Keratinocyte (primary cell): ENCODE measurements around the gene CSNK1D. TPM values are rescaled to one million over a fixed set of nuclear protein-coding genes. Genes with fewer than 3 reads are reported as not detected.

Experiments
- DNase-seq: peaks from one replicate; pipeline ENCODE4 v3.0.0-alpha.2; 2011; ENCODE audit warnings: low read depth, missing footprints, low spot score
- FAIRE-seq: peaks from 2 replicates; lab custom pipeline; 2011; peaks lifted over from hg19 to GRCh38; lab: Jason Lieb, UNC
- H2AFZ ChIP-seq: 2 replicates; pipeline ENCODE4 v1.6.0; 2012; ENCODE audit warnings: low read length, control low read depth, inconsistent platforms; ENCODE audit not compliant: control insufficient read depth
- H3K27ac ChIP-seq: 2 replicates; pipeline ENCODE4 v1.5.1; 2011; ENCODE audit warnings: low read length; ENCODE audit not compliant: control insufficient read depth, insufficient read depth
- H3K27me3 ChIP-seq: 3 replicates; pipeline ENCODE4 v1.6.0; 2011; ENCODE audit warnings: low read length; ENCODE audit not compliant: control insufficient read depth, insufficient read depth; ENCODE audit errors: extremely low read depth
- H3K36me3 ChIP-seq, 2 experiments: 2 replicates in 1 of 2; 3 replicates in 1 of 2; pipeline ENCODE4 v1.5.1; 2011; ENCODE audit warnings: low read length in 2 of 2, mild to moderate bottlenecking in 1 of 2; ENCODE audit not compliant: control insufficient read depth in 2 of 2, insufficient read depth in 2 of 2; ENCODE audit errors: extremely low read depth in 1 of 2
- H3K4me1 ChIP-seq: 3 replicates; pipeline ENCODE4 v1.5.1; 2011; ENCODE audit warnings: low read length; ENCODE audit not compliant: control insufficient read depth, insufficient read depth; ENCODE audit errors: extremely low read depth
- H3K4me2 ChIP-seq: 3 replicates; pipeline ENCODE4 v1.6.0; 2011; ENCODE audit warnings: low read depth, low read length; ENCODE audit not compliant: control insufficient read depth, insufficient read depth; ENCODE audit errors: extremely low read depth
- H3K4me3 ChIP-seq, 3 experiments: fragments of 200-600 bp in 1 of 3; sonication (generic) in 1 of 3; 2 replicates in 2 of 3; 3 replicates in 1 of 3; pipeline ENCODE4 v1.5.1; 2011 to 2016; ENCODE audit warnings: low read length in 3 of 3, mild to moderate bottlenecking in 3 of 3, control low read depth in 2 of 3, inconsistent platforms in 1 of 3, low read depth in 1 of 3, mixed read lengths in 1 of 3, mixed run types in 1 of 3, moderate library complexity in 1 of 3; ENCODE audit not compliant: control insufficient read depth in 2 of 3, insufficient read depth in 2 of 3; ENCODE audit errors: extremely low read depth in 1 of 3
- H3K79me2 ChIP-seq: 2 replicates; pipeline ENCODE4 v1.6.0; 2012; ENCODE audit warnings: low read length; ENCODE audit not compliant: control insufficient read depth, insufficient read depth
- H3K9ac ChIP-seq: 3 replicates; pipeline ENCODE4 v1.6.0; 2011; ENCODE audit warnings: low read length; ENCODE audit not compliant: control insufficient read depth, insufficient read depth; ENCODE audit errors: extremely low read depth
- H3K9me1 ChIP-seq: 3 replicates; pipeline ENCODE4 v1.6.0; 2011; ENCODE audit warnings: low read length; ENCODE audit not compliant: control insufficient read depth, insufficient read depth; ENCODE audit errors: extremely low read depth
- H3K9me3 ChIP-seq: 2 replicates; pipeline ENCODE4 v1.5.1; 2012; ENCODE audit warnings: low read depth, low read length; ENCODE audit not compliant: control insufficient read depth
- H4K20me1 ChIP-seq: 3 replicates; pipeline ENCODE4 v1.6.0; 2011; ENCODE audit warnings: low read length; ENCODE audit not compliant: control insufficient read depth, insufficient read depth; ENCODE audit errors: extremely low read depth
- EZH2 ChIP-seq: IDR thresholded peaks from one replicate; pipeline ENCODE4 v1.6.1; 2012; ENCODE audit warnings: inconsistent platforms, mild to moderate bottlenecking, low read length, moderate library complexity
- dilution Hi-C: fragments of 300-500 bp; cut with MboI; formaldehyde crosslinking; loops from one replicate; pipeline ENCODE4 v1.7.0; 2020; ENCODE audit warnings: low sequenced_read_pairs; ENCODE audit not compliant: extremely low pct_ligation_motif_present
- polyA plus RNA-seq, 5 experiments: library from polyadenylated mRNA; depleted of rRNA in 3 of 5; stranded (reverse) in 3 of 5; stranded (forward) in 1 of 5; unstranded in 1 of 5; fragments of >200 nt; gene quantifications; 1 replicate in 1 of 5; 2 replicates in 3 of 5; 3 replicates in 1 of 5; pipeline versions ENCODE4 v1.2.1 to v1.2.3, GENCODE V29; 2011 to 2012; ENCODE audit warnings: missing spikeins in 2 of 5, low read depth in 1 of 5, low replicate concordance in 1 of 5
- TF ChIP-seq, protein P1 (sequence below), 3 experiments: IDR thresholded peaks in 1 of 3; conservative IDR thresholded peaks in 1 of 3; optimal IDR thresholded peaks in 1 of 3; 2 replicates in 2 of 3; 3 replicates in 1 of 3; pipeline versions ENCODE3 to v1.5.1; 2011; ENCODE audit warnings: low read length in 3 of 3, mild to moderate bottlenecking in 3 of 3, moderate library complexity in 2 of 3, control low read depth in 1 of 3, inconsistent platforms in 1 of 3; ENCODE audit not compliant: insufficient read depth in 2 of 3; ENCODE audit errors: extremely low read depth in 1 of 3

Gene CSNK1D
- polyA plus RNA-seq, 1 donor (not counting 4 experiments of a cell fraction or from before 2014, with no cell fraction given): 86.0 TPM

DNA sequence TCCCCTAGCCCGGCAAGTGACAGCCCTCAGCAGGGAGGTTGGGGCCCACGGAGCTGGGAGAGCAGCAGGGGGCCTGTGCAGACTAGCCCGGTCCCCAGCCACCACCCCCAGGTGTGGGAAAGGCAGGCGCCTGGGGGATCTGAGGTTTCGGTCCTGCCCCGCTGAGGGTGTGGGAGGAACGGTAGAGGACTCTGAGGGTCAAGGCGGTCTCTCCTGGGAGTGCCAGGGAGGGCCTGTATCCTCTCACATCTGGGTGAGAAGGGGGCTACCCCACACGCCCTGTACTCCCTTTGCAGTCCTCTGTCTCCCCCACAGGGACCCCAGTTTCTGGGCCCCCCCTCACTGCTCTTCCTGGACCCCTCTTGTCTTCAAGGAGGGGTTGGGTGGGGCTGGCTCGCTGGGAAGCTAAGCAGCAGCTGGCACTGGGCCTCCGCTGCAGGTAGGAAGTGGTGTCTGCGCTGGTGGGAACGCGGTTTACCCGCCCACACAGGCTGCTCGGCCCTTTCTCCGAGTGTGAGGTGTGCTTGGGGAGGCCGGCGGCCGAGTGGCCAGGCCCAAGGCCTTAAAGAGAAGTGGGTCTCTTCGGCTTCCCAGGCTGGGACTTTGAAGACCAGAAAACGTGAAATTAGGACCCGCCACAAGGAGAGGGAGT lies 28.5 kb upstream of the CSNK1D start:
- Histone ChIP-seq H3K4me3 (peak overlapping the region in 1 of 3 experiments; percentile 13), H3K27ac (peak overlapping the region; percentile 31), H3K27me3 (no peaks in the 10 kb centered on the region), H4K20me1 (no peaks in the 10 kb centered on the region), H2AFZ (peak overlapping the region; percentile 10), H3K4me1 (peaks cover 41% of the 10 kb centered on the region), H3K9ac (peak overlapping the region; percentile 47), H3K79me2 (no peaks in the 10 kb centered on the region), H3K36me3 (no peaks in the 10 kb centered on the region), H3K9me1 (no peaks in the 10 kb centered on the region), H3K4me2 (peak overlapping the region; percentile 56), H3K9me3 (no peaks in the 10 kb centered on the region)
- DNase-seq: no peak
- no peak for FAIRE-seq
- TF ChIP-seq, protein P1, sequence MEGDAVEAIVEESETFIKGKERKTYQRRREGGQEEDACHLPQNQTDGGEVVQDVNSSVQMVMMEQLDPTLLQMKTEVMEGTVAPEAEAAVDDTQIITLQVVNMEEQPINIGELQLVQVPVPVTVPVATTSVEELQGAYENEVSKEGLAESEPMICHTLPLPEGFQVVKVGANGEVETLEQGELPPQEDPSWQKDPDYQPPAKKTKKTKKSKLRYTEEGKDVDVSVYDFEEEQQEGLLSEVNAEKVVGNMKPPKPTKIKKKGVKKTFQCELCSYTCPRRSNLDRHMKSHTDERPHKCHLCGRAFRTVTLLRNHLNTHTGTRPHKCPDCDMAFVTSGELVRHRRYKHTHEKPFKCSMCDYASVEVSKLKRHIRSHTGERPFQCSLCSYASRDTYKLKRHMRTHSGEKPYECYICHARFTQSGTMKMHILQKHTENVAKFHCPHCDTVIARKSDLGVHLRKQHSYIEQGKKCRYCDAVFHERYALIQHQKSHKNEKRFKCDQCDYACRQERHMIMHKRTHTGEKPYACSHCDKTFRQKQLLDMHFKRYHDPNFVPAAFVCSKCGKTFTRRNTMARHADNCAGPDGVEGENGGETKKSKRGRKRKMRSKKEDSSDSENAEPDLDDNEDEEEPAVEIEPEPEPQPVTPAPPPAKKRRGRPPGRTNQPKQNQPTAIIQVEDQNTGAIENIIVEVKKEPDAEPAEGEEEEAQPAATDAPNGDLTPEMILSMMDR (optimal IDR thresholded peaks at IDR 0.05 in 1 of 3, IDR thresholded peaks at IDR 0.05 in 1 of 3, conservative IDR thresholded peaks at IDR 0.05 in 1 of 3; ENCODE audit: extremely low read depth in 1 of 3, insufficient read depth in 2 of 3, low read length in 3 of 3): no peak
- TF ChIP-seq EZH2: no peak
- dilution Hi-C loops: no loop called here

DNA sequence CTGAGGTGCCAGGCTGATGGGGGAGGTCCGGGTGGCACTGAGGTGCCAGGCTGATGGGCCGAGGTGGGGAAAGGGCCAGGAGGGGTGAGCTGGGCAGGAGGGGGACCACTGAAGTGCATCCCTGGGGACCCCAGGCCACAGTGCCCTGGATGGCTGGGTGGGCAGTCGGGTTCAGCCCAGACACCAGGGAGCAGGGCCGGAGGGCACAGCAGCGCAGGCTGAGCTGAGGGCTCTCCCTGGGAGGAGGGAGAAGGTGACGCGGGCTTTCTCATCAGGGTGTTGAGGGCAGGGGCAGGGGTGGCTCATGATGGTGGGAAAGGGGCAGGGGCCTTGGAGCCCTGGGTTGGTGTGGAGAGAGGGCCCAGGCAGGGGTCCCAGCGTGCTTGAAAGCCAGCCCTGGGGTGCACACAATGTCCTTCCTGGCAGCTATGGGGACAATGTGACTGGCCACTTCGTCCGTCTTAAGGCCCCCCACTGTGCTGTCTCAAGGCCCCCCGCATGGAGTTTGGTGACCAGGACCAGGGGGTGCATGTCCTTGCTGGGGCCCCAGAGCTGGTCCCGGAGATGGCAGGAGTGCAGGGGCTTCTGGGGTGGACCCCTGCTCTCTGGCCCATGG lies 27.9 kb upstream of the CSNK1D start:
- Histone ChIP-seq H3K36me3 (no peaks in the 10 kb centered on the region), H3K79me2 (no peaks in the 10 kb centered on the region), H3K9me3 (no peaks in the 10 kb centered on the region), H4K20me1 (no peaks in the 10 kb centered on the region), H3K27ac (no peak overlapping the region), H3K4me2 (peak overlapping the region; percentile 56), H2AFZ (no peak overlapping the region), H3K27me3 (no peaks in the 10 kb centered on the region), H3K4me3 (peak overlapping the region in 1 of 3 experiments; percentile 13), H3K9ac (peak overlapping the region; percentile 47), H3K9me1 (no peaks in the 10 kb centered on the region), H3K4me1 (peaks cover 47% of the 10 kb centered on the region)
- FAIRE-seq (no peak), DNase-seq (no peak)
- TF ChIP-seq EZH2: no peak
- TF ChIP-seq, protein P1 (optimal IDR thresholded peaks at IDR 0.05 in 1 of 3, IDR thresholded peaks at IDR 0.05 in 1 of 3, conservative IDR thresholded peaks at IDR 0.05 in 1 of 3; ENCODE audit: extremely low read depth in 1 of 3, insufficient read depth in 2 of 3, low read length in 3 of 3): no peak
- dilution Hi-C loops: no loop called here
